GM10266 (cell line): ENCODE measurements around the gene TTLL5.

Source experiments
- DNase-seq: peaks from one replicate; pipeline ENCODE4 v3.0.0; 2012; ENCODE audit errors: extremely low spot score
- CTCF ChIP-seq: IDR thresholded peaks from 2 replicates; pipeline ENCODE4 v1.5.1; 2012; ENCODE audit warnings: mild to moderate bottlenecking, low read depth; ENCODE audit not compliant: control insufficient read depth, insufficient read depth; ENCODE audit errors: missing control alignments

TTLL5 gene

GRCh38 chr14:75640876-75641275, 20.2 kb upstream of the TTLL5 start:
- DNase-seq = no peak
- TF ChIP-seq CTCF = no peak

GRCh38 chr14:75643985-75644384, 17.1 kb upstream of the TTLL5 start:
- no peak for TF ChIP-seq CTCF
- DNase-seq = no peak

DNA sequence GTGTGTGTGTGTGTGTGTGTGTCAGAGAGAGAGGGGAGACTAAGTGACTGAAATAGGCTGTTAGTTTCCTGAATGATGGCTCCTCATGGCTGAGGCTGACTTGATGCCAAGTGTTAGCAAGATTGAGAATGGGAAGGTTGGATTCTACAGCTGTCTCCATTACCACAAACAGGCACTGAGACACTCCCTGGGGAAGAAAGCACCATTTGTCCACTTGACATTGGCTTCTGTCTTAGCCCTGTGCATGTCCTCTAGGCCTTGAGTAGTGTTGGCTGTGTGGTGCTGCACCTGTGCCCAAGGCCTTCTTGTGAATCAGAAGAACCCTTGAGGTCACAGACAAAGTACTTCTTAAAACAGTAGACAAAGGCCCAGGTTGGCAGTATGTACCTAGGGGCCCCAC, 16.0 kb upstream of the TTLL5 start:
- no peak for DNase-seq
- no peak for TF ChIP-seq CTCF

GRCh38 chr14:75646762-75647161, 14.3 kb upstream of the TTLL5 start:
- no peak for TF ChIP-seq CTCF

DNA sequence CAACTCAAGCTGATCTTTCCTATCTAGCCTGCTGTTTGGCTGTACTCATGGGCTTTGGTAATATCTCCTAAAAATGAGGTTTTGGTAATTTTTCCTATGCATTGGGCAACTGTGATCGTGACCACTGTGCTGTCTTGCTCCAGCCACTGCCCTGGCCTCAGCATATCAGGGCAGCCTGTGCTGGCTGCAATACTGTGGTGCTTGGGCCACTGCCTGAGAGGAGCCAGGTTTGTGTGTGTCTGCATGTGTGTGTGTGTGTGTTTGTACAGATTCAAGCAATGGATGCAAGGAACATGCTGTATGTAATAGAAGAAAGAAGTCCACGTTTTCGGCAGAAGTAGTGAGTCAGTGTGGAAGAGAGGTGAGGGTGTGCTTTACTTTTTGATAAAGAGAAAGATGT, 13.4 kb upstream of the TTLL5 start:
- TF ChIP-seq CTCF = no peak
- DNase-seq = no peak

More at GRCh38 chr14:75646762-75647161, 14.3 kb upstream of the TTLL5 start:
- DNase-seq = no peak

GRCh38 chr14:75648066-75648838, 12.8 kb upstream of the TTLL5 start:
- DNase-seq = no peak
- TF ChIP-seq CTCF = no peak

DNA sequence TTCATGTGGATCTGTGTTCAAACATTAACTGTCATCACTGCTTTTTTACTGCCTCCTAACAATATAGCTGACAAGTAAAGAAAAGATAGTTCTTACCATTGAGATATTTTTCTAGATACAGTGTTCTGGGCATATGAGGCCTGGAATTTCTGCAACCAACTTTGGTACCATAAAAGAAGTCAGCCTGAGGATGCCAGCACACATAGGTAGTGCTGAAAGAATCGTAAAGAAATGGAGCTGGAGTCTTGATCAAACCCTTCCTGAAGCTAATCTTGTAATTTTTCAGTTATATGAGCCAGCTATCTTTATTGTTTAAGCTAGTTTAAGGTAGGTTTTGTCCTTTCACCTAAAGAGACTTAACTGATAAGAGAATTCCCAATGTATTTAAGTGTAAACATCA, 11.7 kb upstream of the TTLL5 start:
- DNase-seq = no peak
- TF ChIP-seq CTCF = no peak
